Astrocyte (in vitro differentiated cells and primary cell): ENCODE data around the gene LGMN. TPM values are rescaled to one million over a fixed set of nuclear protein-coding genes. Genes with fewer than 3 reads are reported as not detected.

Source experiments
- DNase-seq: peaks from one replicate; pipeline ENCODE4 v3.0.0-alpha.2; 2010; ENCODE audit warnings: low read depth
- FAIRE-seq: peaks from 2 replicates; lab custom pipeline; 2011; peaks lifted over from hg19 to GRCh38; lab: Jason Lieb, UNC
- H2AFZ ChIP-seq: 2 replicates; pipeline ENCODE4 v1.6.0; 2012; ENCODE audit warnings: low read depth, low read length, inconsistent platforms
- H3K27ac ChIP-seq: 2 replicates; pipeline ENCODE4 v1.5.1; 2011; ENCODE audit warnings: low read depth, low read length, inconsistent platforms
- H3K27me3 ChIP-seq: 2 replicates; pipeline ENCODE4 v1.6.0; 2011; ENCODE audit warnings: low read length, inconsistent platforms; ENCODE audit not compliant: insufficient read depth
- H3K36me3 ChIP-seq: 2 replicates; pipeline ENCODE4 v1.5.1; 2011; ENCODE audit warnings: low read length, inconsistent platforms; ENCODE audit not compliant: insufficient read depth
- H3K4me1 ChIP-seq: 2 replicates; pipeline ENCODE4 v1.5.1; 2011; ENCODE audit warnings: low read length, inconsistent platforms; ENCODE audit not compliant: insufficient read depth
- H3K4me2 ChIP-seq: 2 replicates; pipeline ENCODE4 v1.6.0; 2012; ENCODE audit warnings: low read length, inconsistent platforms
- H3K4me3 ChIP-seq: 2 replicates; pipeline ENCODE4 v1.5.1; 2011; ENCODE audit warnings: low read depth, mild to moderate bottlenecking, low read length, inconsistent platforms; ENCODE audit not compliant: insufficient read depth
- H3K79me2 ChIP-seq: 2 replicates; pipeline ENCODE4 v1.6.0; 2012; ENCODE audit warnings: mild to moderate bottlenecking, low read length, inconsistent platforms; ENCODE audit not compliant: insufficient read depth
- H3K9ac ChIP-seq: 2 replicates; pipeline ENCODE4 v1.6.0; 2012; ENCODE audit warnings: mild to moderate bottlenecking, low read length, inconsistent platforms
- H3K9me3 ChIP-seq: 2 replicates; pipeline ENCODE4 v1.5.1; 2012; ENCODE audit warnings: low read depth, mild to moderate bottlenecking, low read length, inconsistent platforms; ENCODE audit not compliant: insufficient read depth
- H4K20me1 ChIP-seq: 2 replicates; pipeline ENCODE4 v1.6.0; 2012; ENCODE audit warnings: low read length, inconsistent platforms; ENCODE audit not compliant: insufficient read depth
- H3K27ac Mint-ChIP-seq: one replicate; pipeline ENCODE4 v1.8.0; 2021; ENCODE audit warnings: mild to moderate bottlenecking, mixed read lengths; ENCODE audit not compliant: unreplicated experiment
- H3K27me3 Mint-ChIP-seq: one replicate; pipeline ENCODE4 v1.8.0; 2021; ENCODE audit warnings: low read depth, mixed read lengths; ENCODE audit not compliant: unreplicated experiment
- H3K36me3 Mint-ChIP-seq: one replicate; pipeline ENCODE4 v1.8.0; 2021; ENCODE audit warnings: low read depth, mixed read lengths; ENCODE audit not compliant: unreplicated experiment
- H3K4me1 Mint-ChIP-seq: one replicate; pipeline ENCODE4 v1.8.0; 2021; ENCODE audit warnings: low read depth, mixed read lengths; ENCODE audit not compliant: unreplicated experiment
- H3K4me3 Mint-ChIP-seq: one replicate; pipeline ENCODE4 v1.8.0; 2021; ENCODE audit warnings: mild to moderate bottlenecking, moderate library complexity, mixed read lengths; ENCODE audit not compliant: unreplicated experiment
- H3K9me3 Mint-ChIP-seq: one replicate; pipeline ENCODE4 v1.8.0; 2021; ENCODE audit warnings: mild to moderate bottlenecking, mixed read lengths; ENCODE audit not compliant: unreplicated experiment
- EZH2 ChIP-seq: IDR thresholded peaks from 2 replicates; pipeline ENCODE4 v1.6.1; 2012; ENCODE audit warnings: mild to moderate bottlenecking, low read length, inconsistent platforms; ENCODE audit not compliant: insufficient read depth
- total RNA-seq: library from RNA; stranded (reverse); gene quantifications from 2 replicates; pipeline ENCODE4 v1.2.1, GENCODE V29; 2021
- TF ChIP-seq, protein P1 (sequence below): IDR thresholded peaks from 2 replicates; pipeline ENCODE4 v1.5.1; 2011; ENCODE audit warnings: low read depth, mild to moderate bottlenecking, inconsistent platforms, low read length, moderate library complexity; ENCODE audit not compliant: insufficient read depth

Gene LGMN
- total RNA-seq, 1 donor from 2014 or later, result 232 TPM

DNA sequence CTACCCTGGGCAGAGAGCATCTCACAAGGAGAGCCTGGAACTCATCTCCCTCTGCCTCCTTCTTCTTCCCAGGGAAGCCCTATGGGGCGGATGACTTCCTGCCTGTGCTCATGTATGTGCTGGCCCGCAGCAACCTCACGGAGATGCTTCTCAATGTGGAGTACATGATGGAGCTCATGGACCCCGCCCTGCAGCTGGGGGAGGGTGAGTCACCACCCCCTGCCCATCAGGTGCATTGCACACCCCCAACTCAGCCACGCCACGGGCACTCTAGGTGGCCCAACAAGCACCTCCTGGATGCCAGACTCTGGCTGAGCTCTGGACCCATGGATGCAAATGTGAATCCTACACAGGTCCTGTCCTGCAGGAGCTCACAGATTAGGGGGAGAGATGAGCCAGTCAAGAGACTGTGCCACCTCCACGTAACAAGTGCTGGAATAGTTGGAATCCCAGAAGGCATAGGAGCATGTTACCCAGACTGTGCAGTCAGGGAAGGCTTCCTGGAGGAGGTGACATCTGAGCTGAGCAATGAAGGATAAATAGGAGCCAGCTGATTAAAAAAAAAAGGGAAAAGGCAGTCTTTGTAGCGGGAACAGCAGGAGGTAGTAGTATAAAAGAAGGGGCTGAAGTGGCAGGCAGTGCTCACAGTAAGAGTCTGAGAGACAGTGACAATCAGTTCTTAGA, 71.9 kb downstream of the LGMN start:
- Histone ChIP-seq H2AFZ (no peak overlapping the region), H3K27me3 (no peaks in the 10 kb centered on the region), H3K4me2 (no peak overlapping the region), H3K27ac (no peak overlapping the region), H3K79me2 (no peaks in the 10 kb centered on the region), H3K9me3 (no peaks in the 10 kb centered on the region), H3K36me3 (no peaks in the 10 kb centered on the region), H3K9ac (no peak overlapping the region), H3K4me1 (peaks cover 6% of the 10 kb centered on the region), H3K4me3 (no peak overlapping the region), H4K20me1 (no peaks in the 10 kb centered on the region)
- peaks cover 4% of the 10 kb centered on the region for H3K4me1 Mint-ChIP-seq
- DNase-seq (no peak), FAIRE-seq (no peak)
- H3K27me3 Mint-ChIP-seq, result no peaks in the 10 kb centered on the region
- TF ChIP-seq, protein P1, sequence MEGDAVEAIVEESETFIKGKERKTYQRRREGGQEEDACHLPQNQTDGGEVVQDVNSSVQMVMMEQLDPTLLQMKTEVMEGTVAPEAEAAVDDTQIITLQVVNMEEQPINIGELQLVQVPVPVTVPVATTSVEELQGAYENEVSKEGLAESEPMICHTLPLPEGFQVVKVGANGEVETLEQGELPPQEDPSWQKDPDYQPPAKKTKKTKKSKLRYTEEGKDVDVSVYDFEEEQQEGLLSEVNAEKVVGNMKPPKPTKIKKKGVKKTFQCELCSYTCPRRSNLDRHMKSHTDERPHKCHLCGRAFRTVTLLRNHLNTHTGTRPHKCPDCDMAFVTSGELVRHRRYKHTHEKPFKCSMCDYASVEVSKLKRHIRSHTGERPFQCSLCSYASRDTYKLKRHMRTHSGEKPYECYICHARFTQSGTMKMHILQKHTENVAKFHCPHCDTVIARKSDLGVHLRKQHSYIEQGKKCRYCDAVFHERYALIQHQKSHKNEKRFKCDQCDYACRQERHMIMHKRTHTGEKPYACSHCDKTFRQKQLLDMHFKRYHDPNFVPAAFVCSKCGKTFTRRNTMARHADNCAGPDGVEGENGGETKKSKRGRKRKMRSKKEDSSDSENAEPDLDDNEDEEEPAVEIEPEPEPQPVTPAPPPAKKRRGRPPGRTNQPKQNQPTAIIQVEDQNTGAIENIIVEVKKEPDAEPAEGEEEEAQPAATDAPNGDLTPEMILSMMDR, result no peak
- TF ChIP-seq EZH2, result no peak
- peaks cover 19% of the 10 kb centered on the region for H3K36me3 Mint-ChIP-seq
- no peak overlapping the region for H3K27ac Mint-ChIP-seq
- no peaks in the 10 kb centered on the region for H3K9me3 Mint-ChIP-seq
- H3K4me3 Mint-ChIP-seq, result no peak overlapping the region

- Mint-ChIP-seq H3K9me3 (no peaks in the 10 kb centered on the region), H3K4me1 (peaks cover 2% of the 10 kb centered on the region), H3K27me3 (no peaks in the 10 kb centered on the region), H3K4me3 (no peak overlapping the region), H3K36me3 (peaks cover 21% of the 10 kb centered on the region), H3K27ac (no peak overlapping the region)
- no peaks in the 10 kb centered on the region for H4K20me1 ChIP-seq
- no peak overlapping the region for H2AFZ ChIP-seq
- H3K27me3 ChIP-seq, result no peaks in the 10 kb centered on the region
- H3K79me2 ChIP-seq, result no peaks in the 10 kb centered on the region
- peaks cover 8% of the 10 kb centered on the region for H3K4me1 ChIP-seq
- H3K9ac ChIP-seq, result no peak overlapping the region
- H3K4me2 ChIP-seq, result no peak overlapping the region
- TF ChIP-seq EZH2, result no peak
- TF ChIP-seq, protein P1, result no peak
- no peak overlapping the region for H3K4me3 ChIP-seq
- FAIRE-seq, result no peak
- DNase-seq, result no peak
- H3K9me3 ChIP-seq, result no peaks in the 10 kb centered on the region
- H3K27ac ChIP-seq, result no peak overlapping the region
- no peaks in the 10 kb centered on the region for H3K36me3 ChIP-seq
Measured at GRCh38 chr14:92675976-92676375, 72.5 kb downstream of the LGMN start.

- no peak for TF ChIP-seq EZH2
- TF ChIP-seq, protein P1, result no peak
- DNase-seq (no peak), FAIRE-seq (no peak)
- Mint-ChIP-seq H3K9me3 (no peaks in the 10 kb centered on the region), H3K27me3 (no peaks in the 10 kb centered on the region), H3K27ac (no peak overlapping the region), H3K4me1 (peaks cover 2% of the 10 kb centered on the region), H3K4me3 (no peak overlapping the region), H3K36me3 (peaks cover 24% of the 10 kb centered on the region)
- Histone ChIP-seq H3K4me3 (no peak overlapping the region), H3K4me2 (no peak overlapping the region), H4K20me1 (no peaks in the 10 kb centered on the region), H3K9me3 (no peaks in the 10 kb centered on the region), H3K9ac (no peak overlapping the region), H2AFZ (no peak overlapping the region), H3K27me3 (no peaks in the 10 kb centered on the region), H3K79me2 (no peaks in the 10 kb centered on the region), H3K4me1 (peaks cover 13% of the 10 kb centered on the region), H3K36me3 (no peaks in the 10 kb centered on the region), H3K27ac (no peak overlapping the region)
Measured at GRCh38 chr14:92675421-92675820, 73.0 kb downstream of the LGMN start.
